ENCODE data around the gene C1orf198.
A peak's percentile ranks its signal among the peaks of the same experiment; 100 is the strongest.

DNA sequence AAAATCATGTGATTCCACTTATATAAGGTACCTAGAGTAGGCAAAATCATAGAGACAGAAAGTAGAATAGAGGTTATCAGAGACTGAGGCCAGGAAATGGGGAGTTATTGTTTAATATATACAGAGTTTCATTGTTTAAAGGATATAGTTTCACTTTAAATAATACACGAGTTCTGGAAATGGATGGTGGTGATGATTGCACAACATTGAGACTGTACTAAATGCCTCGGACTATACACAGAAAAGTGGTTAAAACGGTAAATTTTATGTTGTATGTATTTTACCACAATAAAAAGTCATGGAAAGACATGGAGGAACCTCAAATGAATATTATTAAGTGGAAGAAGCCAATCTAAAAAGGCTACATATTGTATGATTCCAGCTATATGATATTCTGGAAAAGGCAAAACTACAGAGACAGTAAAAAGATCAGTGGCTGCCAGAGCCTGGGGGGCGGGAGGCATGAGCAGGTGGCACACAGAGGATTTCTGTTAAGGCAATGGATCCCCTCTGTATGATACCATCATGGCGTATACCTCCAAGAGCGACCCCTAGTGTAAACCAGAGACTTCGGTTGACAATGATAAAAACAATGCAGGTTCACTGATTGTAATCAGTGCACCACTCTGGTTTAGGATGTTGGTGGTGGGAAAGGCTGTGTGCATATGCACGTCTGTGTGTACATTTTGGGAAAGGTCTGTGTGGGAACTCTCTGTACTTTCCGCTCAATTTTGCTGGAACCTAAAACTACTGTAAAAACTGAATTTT lies 7.5 kb downstream of the C1orf198 start:
- TF ChIP-seq, protein P1, sequence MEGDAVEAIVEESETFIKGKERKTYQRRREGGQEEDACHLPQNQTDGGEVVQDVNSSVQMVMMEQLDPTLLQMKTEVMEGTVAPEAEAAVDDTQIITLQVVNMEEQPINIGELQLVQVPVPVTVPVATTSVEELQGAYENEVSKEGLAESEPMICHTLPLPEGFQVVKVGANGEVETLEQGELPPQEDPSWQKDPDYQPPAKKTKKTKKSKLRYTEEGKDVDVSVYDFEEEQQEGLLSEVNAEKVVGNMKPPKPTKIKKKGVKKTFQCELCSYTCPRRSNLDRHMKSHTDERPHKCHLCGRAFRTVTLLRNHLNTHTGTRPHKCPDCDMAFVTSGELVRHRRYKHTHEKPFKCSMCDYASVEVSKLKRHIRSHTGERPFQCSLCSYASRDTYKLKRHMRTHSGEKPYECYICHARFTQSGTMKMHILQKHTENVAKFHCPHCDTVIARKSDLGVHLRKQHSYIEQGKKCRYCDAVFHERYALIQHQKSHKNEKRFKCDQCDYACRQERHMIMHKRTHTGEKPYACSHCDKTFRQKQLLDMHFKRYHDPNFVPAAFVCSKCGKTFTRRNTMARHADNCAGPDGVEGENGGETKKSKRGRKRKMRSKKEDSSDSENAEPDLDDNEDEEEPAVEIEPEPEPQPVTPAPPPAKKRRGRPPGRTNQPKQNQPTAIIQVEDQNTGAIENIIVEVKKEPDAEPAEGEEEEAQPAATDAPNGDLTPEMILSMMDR (IDR thresholded peaks at IDR 0.05; ENCODE audit: low read length), result peak; percentile 47
- TF ChIP-seq EZH2 (IDR thresholded peaks at IDR 0.05; ENCODE audit: borderline replicate concordance, low read length), result no peak

Data from OCI-LY1 (cell line).